Measurements from ENCODE around the gene AGMAT. TPM values are rescaled to one million over a fixed set of nuclear protein-coding genes. Genes with fewer than 3 reads are reported as not detected.

AGMAT gene
- total and polyA plus RNA-seq, 9 of the 15 experiments (the other 6 are each of a cell fraction or from before 2014, with no cell fraction given) = not detected

DNA sequence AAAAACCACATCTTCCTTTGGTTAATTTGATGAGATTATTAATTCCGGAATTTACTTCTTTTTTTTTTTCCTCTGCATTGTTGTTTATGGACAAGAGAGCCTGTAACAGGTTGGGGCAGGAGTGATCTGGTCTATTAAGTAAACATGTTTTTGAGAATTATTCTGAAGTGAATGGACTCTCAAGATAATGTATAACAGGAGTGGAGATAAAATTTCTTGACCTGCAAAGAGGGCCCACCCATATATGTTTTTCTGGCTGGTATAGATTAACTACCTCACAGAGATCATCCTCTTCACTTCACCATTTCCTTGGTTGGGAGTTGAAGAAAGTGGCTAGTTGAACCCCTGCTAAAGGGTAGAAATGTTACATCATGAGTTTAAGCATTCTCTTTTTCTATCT lies 43.2 kb upstream of the AGMAT start:
- peak; percentile 69 for ATAC-seq
- peaks cover 3% of the 10 kb centered on the region for H3K9me1 ChIP-seq (ENCODE audit: control insufficient read depth, insufficient read depth, low read length)
- peak overlapping the region in 1 of 2 experiments; percentile 66; a peak in 2 of 4 replicates for H3K9ac ChIP-seq (ENCODE audit: insufficient read depth in 1 of 2, low read depth in 2 of 2, low read length in 2 of 2)
- peak; percentile 70 for FAIRE-seq
- H3K4me2 ChIP-seq (ENCODE audit: insufficient read depth, low read length) = peak overlapping the region; percentile 45
- DNase-seq (ENCODE audit: extremely low read depth in 1 of 4, low spot score in 3 of 4) = peak in 3 of 4 experiments; percentile 33 to 63 (median 54)
- no peak overlapping the region for H3K4me3 ChIP-seq
- CTCF ChIA-PET (ENCODE audit: low intra/inter-chr PET ratio) = no interaction called here
- H3K27ac ChIP-seq (ENCODE audit: extremely low read depth, low read depth, low read length) = peak overlapping the region; percentile 74
- WGBS (ENCODE audit: insufficient coverage, low coverage, missing lambda C conversion rate) = 29% methylated on average over 1 of the region's 1 CpG
- peaks cover 12 to 43% of the 10 kb centered on the region in 2 experiments for H3K4me1 ChIP-seq (replicated peaks in 1 of 2; ENCODE audit: control insufficient read depth in 2 of 2, insufficient read depth in 2 of 2, low read length in 2 of 2)
- peaks cover 77% of the 10 kb centered on the region for H3K36me3 ChIP-seq (ENCODE audit: control insufficient read depth, insufficient read depth, low read length)
- no peaks in the 10 kb centered on the region for H3K27me3 ChIP-seq (ENCODE audit: control insufficient read depth in 2 of 2, insufficient read depth in 2 of 2, low read length in 2 of 2)
- no TSS peak for BruUV-seq (replicated peaks)
- H4K20me1 ChIP-seq (replicated peaks; ENCODE audit: control insufficient read depth, insufficient read depth, low read length) = 0 out of 2 replicates have a peak, but pooled peaks cover 4% of the 10 kb centered on the region
- H2AFZ ChIP-seq (ENCODE audit: low read depth, low read length) = no peak overlapping the region
- peaks cover 74% of the 10 kb centered on the region for H3K79me2 ChIP-seq (ENCODE audit: control insufficient read depth, insufficient read depth, low read length)
- in situ Hi-C loops (cut with MboI) (no loop called here), intact Hi-C loops (cut with micrococcal nuclease) (no loop called here)
- POLR2A ChIA-PET = interaction anchor here (1.5 to 1.8 kb wide), 2 partner anchors 8 to 48 kb away, joined by 4 to 17 read pairs; no protein-coding TSS in a partner anchor
- H3K9me3 ChIP-seq (replicated peaks; ENCODE audit: control insufficient read depth, insufficient read depth, low read depth, low read length) = no peaks in the 10 kb centered on the region
- TF ChIP-seq FOXJ3 (CRISPR knock-in tag; IDR thresholded peaks at IDR 0.05) (no peak), ZNF124 (CRISPR knock-in tag; IDR thresholded peaks at IDR 0.05) (no peak), EZH2 (IDR thresholded peaks at IDR 0.05; ENCODE audit: borderline replicate concordance, low read depth, low read length) (no peak), IRF2 (CRISPR knock-in tag; IDR thresholded peaks at IDR 0.05) (no peak), NCOA1 (IDR thresholded peaks at IDR 0.05; ENCODE audit: low read depth) (no peak), NR2F6 (CRISPR knock-in tag; IDR thresholded peaks at IDR 0.05) (no peak), SAFB2 (IDR thresholded peaks at IDR 0.05; ENCODE audit: borderline replicate concordance, low read depth, low read length, severe bottlenecking) (no peak), ZNF224 (CRISPR knock-in tag; IDR thresholded peaks at IDR 0.05) (no peak), HOXB6 (CRISPR knock-in tag; IDR thresholded peaks at IDR 0.05; ENCODE audit: borderline replicate concordance) (no peak), RUNX1 (IDR thresholded peaks at IDR 0.05; ENCODE audit: low read depth) (no peak), PRMT5 (CRISPR knock-in tag; IDR thresholded peaks at IDR 0.05) (no peak), CXXC5 (CRISPR knock-in tag; IDR thresholded peaks at IDR 0.05) (0 out of 2 replicates have a peak, but pooled peaks have one; percentile 24), NR2C2 (CRISPR knock-in tag; IDR thresholded peaks at IDR 0.05) (no peak), NR2C2 (tag; IDR thresholded peaks at IDR 0.05) (no peak), HMGN3 (IDR thresholded peaks at IDR 0.05; ENCODE audit: borderline replicate concordance, extremely low read depth, insufficient read length, low read depth, low read length) (peak; percentile 58)
- TF ChIP-seq, protein P1, sequence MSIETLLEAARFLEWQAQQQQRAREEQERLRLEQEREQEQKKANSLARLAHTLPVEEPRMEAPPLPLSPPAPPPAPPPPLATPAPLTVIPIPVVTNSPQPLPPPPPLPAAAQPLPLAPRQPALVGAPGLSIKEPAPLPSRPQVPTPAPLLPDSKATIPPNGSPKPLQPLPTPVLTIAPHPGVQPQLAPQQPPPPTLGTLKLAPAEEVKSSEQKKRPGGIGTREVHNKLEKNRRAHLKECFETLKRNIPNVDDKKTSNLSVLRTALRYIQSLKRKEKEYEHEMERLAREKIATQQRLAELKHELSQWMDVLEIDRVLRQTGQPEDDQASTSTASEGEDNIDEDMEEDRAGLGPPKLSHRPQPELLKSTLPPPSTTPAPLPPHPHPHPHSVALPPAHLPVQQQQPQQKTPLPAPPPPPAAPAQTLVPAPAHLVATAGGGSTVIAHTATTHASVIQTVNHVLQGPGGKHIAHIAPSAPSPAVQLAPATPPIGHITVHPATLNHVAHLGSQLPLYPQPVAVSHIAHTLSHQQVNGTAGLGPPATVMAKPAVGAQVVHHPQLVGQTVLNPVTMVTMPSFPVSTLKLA (conservative IDR thresholded peaks at IDR 0.05) = peak in 1 of 2 experiments; percentile 25; a peak in 1 of 4 replicates
- TF ChIP-seq, protein P2, sequence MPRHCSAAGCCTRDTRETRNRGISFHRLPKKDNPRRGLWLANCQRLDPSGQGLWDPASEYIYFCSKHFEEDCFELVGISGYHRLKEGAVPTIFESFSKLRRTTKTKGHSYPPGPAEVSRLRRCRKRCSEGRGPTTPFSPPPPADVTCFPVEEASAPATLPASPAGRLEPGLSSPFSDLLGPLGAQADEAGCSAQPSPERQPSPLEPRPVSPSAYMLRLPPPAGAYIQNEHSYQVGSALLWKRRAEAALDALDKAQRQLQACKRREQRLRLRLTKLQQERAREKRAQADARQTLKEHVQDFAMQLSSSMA (CRISPR knock-in tag; IDR thresholded peaks at IDR 0.05) = no peak
- TF ChIP-seq, protein P3, sequence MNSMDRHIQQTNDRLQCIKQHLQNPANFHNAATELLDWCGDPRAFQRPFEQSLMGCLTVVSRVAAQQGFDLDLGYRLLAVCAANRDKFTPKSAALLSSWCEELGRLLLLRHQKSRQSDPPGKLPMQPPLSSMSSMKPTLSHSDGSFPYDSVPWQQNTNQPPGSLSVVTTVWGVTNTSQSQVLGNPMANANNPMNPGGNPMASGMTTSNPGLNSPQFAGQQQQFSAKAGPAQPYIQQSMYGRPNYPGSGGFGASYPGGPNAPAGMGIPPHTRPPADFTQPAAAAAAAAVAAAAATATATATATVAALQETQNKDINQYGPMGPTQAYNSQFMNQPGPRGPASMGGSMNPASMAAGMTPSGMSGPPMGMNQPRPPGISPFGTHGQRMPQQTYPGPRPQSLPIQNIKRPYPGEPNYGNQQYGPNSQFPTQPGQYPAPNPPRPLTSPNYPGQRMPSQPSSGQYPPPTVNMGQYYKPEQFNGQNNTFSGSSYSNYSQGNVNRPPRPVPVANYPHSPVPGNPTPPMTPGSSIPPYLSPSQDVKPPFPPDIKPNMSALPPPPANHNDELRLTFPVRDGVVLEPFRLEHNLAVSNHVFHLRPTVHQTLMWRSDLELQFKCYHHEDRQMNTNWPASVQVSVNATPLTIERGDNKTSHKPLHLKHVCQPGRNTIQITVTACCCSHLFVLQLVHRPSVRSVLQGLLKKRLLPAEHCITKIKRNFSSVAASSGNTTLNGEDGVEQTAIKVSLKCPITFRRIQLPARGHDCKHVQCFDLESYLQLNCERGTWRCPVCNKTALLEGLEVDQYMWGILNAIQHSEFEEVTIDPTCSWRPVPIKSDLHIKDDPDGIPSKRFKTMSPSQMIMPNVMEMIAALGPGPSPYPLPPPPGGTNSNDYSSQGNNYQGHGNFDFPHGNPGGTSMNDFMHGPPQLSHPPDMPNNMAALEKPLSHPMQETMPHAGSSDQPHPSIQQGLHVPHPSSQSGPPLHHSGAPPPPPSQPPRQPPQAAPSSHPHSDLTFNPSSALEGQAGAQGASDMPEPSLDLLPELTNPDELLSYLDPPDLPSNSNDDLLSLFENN (IDR thresholded peaks at IDR 0.05; ENCODE audit: low read depth in 2 of 2, low read length in 2 of 2) = peak in 1 of 2 experiments; percentile 57; a peak in 1 of 4 replicates

Measured in K562 (cell line).